Measurements from ENCODE around the gene VAMP7.
"Not testable (repeated sequence)": the region's sequence is repeated elsewhere in the genome, so short reads cannot be mapped to it uniquely, and the experiment has no call there.

Gene VAMP7

GRCh38 chrX:155881158-155881993 is at the start of gene VAMP7:
Gene VAMP7 (plus strand): TSS chrX:155881345. CDS start chrX:155889467, 8,122 bp downstream.
- Histone ChIP-seq H3K9ac (ENCODE audit: low read length) (peak within 1 kb of the TSS; percentile 81), H3K36me3 (ENCODE audit: control insufficient read depth, insufficient read depth, low read length) (no peaks in the 10 kb centered on the region), H3K27me3 (ENCODE audit: control insufficient read depth, insufficient read depth, low read length) (no peaks in the 10 kb centered on the region)

DNA sequence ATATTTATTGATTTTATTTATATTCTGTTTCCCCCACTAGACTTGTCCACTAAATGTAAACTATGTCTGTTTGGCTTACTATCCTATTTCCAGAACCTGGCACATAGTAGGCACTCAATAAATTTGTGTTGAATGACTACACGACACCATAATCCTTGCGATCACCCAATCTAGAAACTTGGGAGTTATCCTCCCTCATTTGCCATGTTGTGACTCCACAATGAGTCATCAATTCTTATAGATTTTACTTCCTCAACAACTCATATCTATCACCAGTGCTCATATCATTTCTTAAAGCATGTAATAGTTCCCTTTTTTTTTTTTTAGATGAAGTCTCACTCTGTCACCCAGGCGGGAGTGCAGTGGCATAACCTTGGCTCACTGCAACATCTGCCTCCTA is 39.9 kb upstream of the VAMP7 start:
- Histone ChIP-seq H3K27me3 (ENCODE audit: control insufficient read depth, insufficient read depth, low read length) (no peaks in the 10 kb centered on the region), H3K9me3 (ENCODE audit: control insufficient read depth, low read length) (no peaks in the 10 kb centered on the region), H3K4me1 (ENCODE audit: control insufficient read depth, insufficient read depth, low read length) (no peaks in the 10 kb centered on the region), H3K4me3 (ENCODE audit: low read length) (no peak overlapping the region), H3K36me3 (ENCODE audit: control insufficient read depth, insufficient read depth, low read length) (no peaks in the 10 kb centered on the region), H3K9ac (ENCODE audit: low read length) (no peak overlapping the region)

More at GRCh38 chrX:155881158-155881993, at the start of gene VAMP7:
- H3K4me3 ChIP-seq (ENCODE audit: low read length): peak within 1 kb of the TSS; percentile 77
- H3K4me1 ChIP-seq (ENCODE audit: control insufficient read depth, insufficient read depth, low read length): no peaks in the 10 kb centered on the region
- no peaks in the 10 kb centered on the region for H3K9me3 ChIP-seq (ENCODE audit: control insufficient read depth, low read length)

DNA sequence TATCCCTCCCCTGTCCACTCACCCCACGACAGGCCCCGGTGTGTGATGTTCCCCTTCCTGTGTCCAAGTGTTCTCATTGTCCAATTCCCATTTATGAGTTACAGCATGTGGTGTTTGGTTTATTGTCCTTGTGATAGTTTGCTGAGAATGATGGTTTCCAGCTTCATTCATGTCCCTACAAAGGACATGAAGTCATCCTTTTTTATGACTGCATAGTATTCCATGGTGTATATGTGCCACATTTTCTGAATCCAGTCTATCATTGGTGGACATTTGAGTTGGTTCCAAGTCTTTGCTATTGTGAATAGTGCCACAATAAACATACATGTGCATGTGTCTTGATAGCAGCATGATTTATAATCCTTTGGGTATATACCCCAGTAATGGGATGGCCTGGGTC is 29.4 kb upstream of the VAMP7 start:
- H3K36me3 ChIP-seq (ENCODE audit: control insufficient read depth, insufficient read depth, low read length); H3K27me3 ChIP-seq (ENCODE audit: control insufficient read depth, insufficient read depth, low read length); H3K4me1 ChIP-seq (ENCODE audit: control insufficient read depth, insufficient read depth, low read length); H3K9me3 ChIP-seq (ENCODE audit: control insufficient read depth, low read length); H3K9ac ChIP-seq (ENCODE audit: low read length); H3K4me3 ChIP-seq (ENCODE audit: low read length): not testable (repeated sequence)

GRCh38 chrX:155857561-155857960 is 23.6 kb upstream of the VAMP7 start:
- H3K4me3 ChIP-seq (ENCODE audit: low read length): no peak overlapping the region
- no peaks in the 10 kb centered on the region for H3K27me3 ChIP-seq (ENCODE audit: control insufficient read depth, insufficient read depth, low read length)
- no peaks in the 10 kb centered on the region for H3K36me3 ChIP-seq (ENCODE audit: control insufficient read depth, insufficient read depth, low read length)
- no peaks in the 10 kb centered on the region for H3K4me1 ChIP-seq (ENCODE audit: control insufficient read depth, insufficient read depth, low read length)
- H3K9me3 ChIP-seq (ENCODE audit: control insufficient read depth, low read length): no peaks in the 10 kb centered on the region
- no peak overlapping the region for H3K9ac ChIP-seq (ENCODE audit: low read length)

DNA sequence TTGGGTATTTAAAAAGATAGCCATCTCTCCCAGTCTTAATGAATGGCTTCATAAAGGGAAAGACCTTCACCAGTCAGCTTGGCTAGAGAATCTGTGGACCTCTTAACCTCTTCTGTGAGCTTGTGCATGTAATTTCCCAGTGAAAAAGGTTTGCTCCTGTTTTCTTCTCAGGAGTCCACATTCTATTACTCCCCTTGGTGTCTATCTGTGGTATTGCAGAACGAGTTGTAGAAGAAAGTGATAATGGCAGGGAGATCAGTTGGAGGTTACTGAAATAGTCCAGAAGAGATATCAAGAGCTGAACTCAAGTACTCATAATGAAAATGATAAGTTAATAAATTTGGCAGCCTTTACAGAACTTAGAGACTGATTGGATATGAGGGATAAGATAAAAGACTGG is 16.5 kb upstream of the VAMP7 start:
- no peak overlapping the region for H3K4me3 ChIP-seq (ENCODE audit: low read length)
- H3K9ac ChIP-seq (ENCODE audit: low read length): no peak overlapping the region
- no peaks in the 10 kb centered on the region for H3K36me3 ChIP-seq (ENCODE audit: control insufficient read depth, insufficient read depth, low read length)
- H3K27me3 ChIP-seq (ENCODE audit: control insufficient read depth, insufficient read depth, low read length): no peaks in the 10 kb centered on the region
- no peaks in the 10 kb centered on the region for H3K9me3 ChIP-seq (ENCODE audit: control insufficient read depth, low read length)
- H3K4me1 ChIP-seq (ENCODE audit: control insufficient read depth, insufficient read depth, low read length): no peaks in the 10 kb centered on the region

DNA sequence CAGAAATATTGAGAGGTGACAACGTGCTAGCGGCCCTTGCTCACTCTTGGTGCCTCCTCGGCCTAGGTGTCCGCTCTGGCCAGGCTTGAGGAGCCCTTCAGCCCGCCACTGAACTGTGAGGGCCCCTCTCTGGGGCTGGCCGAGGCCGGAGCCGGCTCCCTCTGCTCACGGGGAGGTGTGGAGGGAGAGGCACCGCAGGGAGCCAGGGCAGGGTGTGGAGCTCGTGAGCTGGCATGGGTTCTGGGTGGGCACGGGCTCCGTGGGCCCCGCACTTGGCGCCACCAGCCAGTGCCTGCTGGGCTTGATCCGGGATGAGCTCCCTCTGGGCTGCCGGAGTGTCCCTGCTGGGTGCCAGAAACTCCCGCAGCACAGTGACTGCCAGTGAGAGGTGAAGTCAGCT is 16.0 kb upstream of the VAMP7 start:
- Histone ChIP-seq H3K27me3 (ENCODE audit: control insufficient read depth, insufficient read depth, low read length) (no peaks in the 10 kb centered on the region), H3K36me3 (ENCODE audit: control insufficient read depth, insufficient read depth, low read length) (no peaks in the 10 kb centered on the region), H3K4me3 (ENCODE audit: low read length) (no peak overlapping the region), H3K9ac (ENCODE audit: low read length) (no peak overlapping the region), H3K4me1 (ENCODE audit: control insufficient read depth, insufficient read depth, low read length) (no peaks in the 10 kb centered on the region), H3K9me3 (ENCODE audit: control insufficient read depth, low read length) (no peaks in the 10 kb centered on the region)

GRCh38 chrX:155867821-155868220 is 13.3 kb upstream of the VAMP7 start:
- Histone ChIP-seq H3K27me3 (ENCODE audit: control insufficient read depth, insufficient read depth, low read length) (no peaks in the 10 kb centered on the region), H3K9me3 (ENCODE audit: control insufficient read depth, low read length) (no peaks in the 10 kb centered on the region), H3K4me3 (ENCODE audit: low read length) (no peak overlapping the region), H3K9ac (ENCODE audit: low read length) (no peak overlapping the region), H3K4me1 (ENCODE audit: control insufficient read depth, insufficient read depth, low read length) (no peaks in the 10 kb centered on the region), H3K36me3 (ENCODE audit: control insufficient read depth, insufficient read depth, low read length) (no peaks in the 10 kb centered on the region)

- H3K36me3 ChIP-seq (ENCODE audit: control insufficient read depth, insufficient read depth, low read length): no peaks in the 10 kb centered on the region
- no peak overlapping the region for H3K9ac ChIP-seq (ENCODE audit: low read length)
- no peaks in the 10 kb centered on the region for H3K4me1 ChIP-seq (ENCODE audit: control insufficient read depth, insufficient read depth, low read length)
- H3K9me3 ChIP-seq (ENCODE audit: control insufficient read depth, low read length): no peaks in the 10 kb centered on the region
- peaks cover 8% of the 10 kb centered on the region for H3K27me3 ChIP-seq (ENCODE audit: control insufficient read depth, insufficient read depth, low read length)
- no peak overlapping the region for H3K4me3 ChIP-seq (ENCODE audit: low read length)
These were observed 10.2 kb upstream of the VAMP7 start for GRCh38 chrX:155870958-155871357.

- Histone ChIP-seq H3K4me3 (ENCODE audit: low read length) (no peak overlapping the region), H3K9ac (ENCODE audit: low read length) (no peak overlapping the region), H3K36me3 (ENCODE audit: control insufficient read depth, insufficient read depth, low read length) (no peaks in the 10 kb centered on the region), H3K4me1 (ENCODE audit: control insufficient read depth, insufficient read depth, low read length) (no peaks in the 10 kb centered on the region), H3K9me3 (ENCODE audit: control insufficient read depth, low read length) (no peaks in the 10 kb centered on the region), H3K27me3 (ENCODE audit: control insufficient read depth, insufficient read depth, low read length) (peaks cover 8% of the 10 kb centered on the region)
These were observed 9.2 kb upstream of the VAMP7 start for GRCh38 chrX:155871934-155872333.

- H3K9ac ChIP-seq (ENCODE audit: low read length): no peak overlapping the region
These were observed 8.0 kb upstream of the VAMP7 start for GRCh38 chrX:155873188-155873587.

GRCh38 chrX:155874571-155875244 is 6.4 kb upstream of the VAMP7 start:
- H3K36me3 ChIP-seq (ENCODE audit: control insufficient read depth, insufficient read depth, low read length): no peaks in the 10 kb centered on the region
- H3K9ac ChIP-seq (ENCODE audit: low read length): no peak overlapping the region
- no peaks in the 10 kb centered on the region for H3K9me3 ChIP-seq (ENCODE audit: control insufficient read depth, low read length)
- peaks cover 8% of the 10 kb centered on the region for H3K27me3 ChIP-seq (ENCODE audit: control insufficient read depth, insufficient read depth, low read length)
- no peaks in the 10 kb centered on the region for H3K4me1 ChIP-seq (ENCODE audit: control insufficient read depth, insufficient read depth, low read length)
- H3K4me3 ChIP-seq (ENCODE audit: low read length): no peak overlapping the region

More at GRCh38 chrX:155873188-155873587, 8.0 kb upstream of the VAMP7 start:
- Histone ChIP-seq H3K9me3 (ENCODE audit: control insufficient read depth, low read length) (no peaks in the 10 kb centered on the region), H3K27me3 (ENCODE audit: control insufficient read depth, insufficient read depth, low read length) (peaks cover 8% of the 10 kb centered on the region), H3K36me3 (ENCODE audit: control insufficient read depth, insufficient read depth, low read length) (no peaks in the 10 kb centered on the region), H3K4me3 (ENCODE audit: low read length) (no peak overlapping the region), H3K4me1 (ENCODE audit: control insufficient read depth, insufficient read depth, low read length) (no peaks in the 10 kb centered on the region)

DNA sequence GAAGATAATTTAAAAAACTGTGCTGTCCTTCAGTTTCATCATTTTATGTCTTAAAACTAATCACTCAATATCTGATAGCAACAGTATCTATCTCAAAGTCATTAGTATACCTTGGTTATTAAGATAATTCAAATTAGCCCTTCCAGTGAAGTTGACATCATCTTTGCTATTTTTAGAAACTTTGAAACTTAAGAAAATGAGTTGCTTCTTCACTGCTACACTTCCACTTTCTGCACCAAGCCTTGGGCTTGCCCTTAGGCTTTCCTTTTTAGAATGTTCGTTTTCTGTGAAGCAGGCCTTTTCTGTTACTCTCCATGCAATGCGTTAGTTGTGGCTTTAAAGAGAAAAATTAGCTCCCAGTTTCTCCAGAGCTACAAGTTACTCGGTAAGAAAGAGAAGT is 4.4 kb upstream of the VAMP7 start:
- no peak overlapping the region for H3K4me3 ChIP-seq (ENCODE audit: low read length)
- peaks cover 8% of the 10 kb centered on the region for H3K27me3 ChIP-seq (ENCODE audit: control insufficient read depth, insufficient read depth, low read length)
- no peaks in the 10 kb centered on the region for H3K4me1 ChIP-seq (ENCODE audit: control insufficient read depth, insufficient read depth, low read length)
- H3K9ac ChIP-seq (ENCODE audit: low read length): no peak overlapping the region
- H3K9me3 ChIP-seq (ENCODE audit: control insufficient read depth, low read length): no peaks in the 10 kb centered on the region
- H3K36me3 ChIP-seq (ENCODE audit: control insufficient read depth, insufficient read depth, low read length): no peaks in the 10 kb centered on the region

Measured in mucosa of stomach (tissue), 1 donor.